ENCODE results near the gene FRMPD4.

The FRMPD4 gene

GRCh38 chrX:12319003-12319519, 180.8 kb downstream of the FRMPD4 start:
- H3K9me3 Mint-ChIP-seq, result peaks cover 3% of the 10 kb centered on the region
- TF ChIP-seq, protein P1, sequence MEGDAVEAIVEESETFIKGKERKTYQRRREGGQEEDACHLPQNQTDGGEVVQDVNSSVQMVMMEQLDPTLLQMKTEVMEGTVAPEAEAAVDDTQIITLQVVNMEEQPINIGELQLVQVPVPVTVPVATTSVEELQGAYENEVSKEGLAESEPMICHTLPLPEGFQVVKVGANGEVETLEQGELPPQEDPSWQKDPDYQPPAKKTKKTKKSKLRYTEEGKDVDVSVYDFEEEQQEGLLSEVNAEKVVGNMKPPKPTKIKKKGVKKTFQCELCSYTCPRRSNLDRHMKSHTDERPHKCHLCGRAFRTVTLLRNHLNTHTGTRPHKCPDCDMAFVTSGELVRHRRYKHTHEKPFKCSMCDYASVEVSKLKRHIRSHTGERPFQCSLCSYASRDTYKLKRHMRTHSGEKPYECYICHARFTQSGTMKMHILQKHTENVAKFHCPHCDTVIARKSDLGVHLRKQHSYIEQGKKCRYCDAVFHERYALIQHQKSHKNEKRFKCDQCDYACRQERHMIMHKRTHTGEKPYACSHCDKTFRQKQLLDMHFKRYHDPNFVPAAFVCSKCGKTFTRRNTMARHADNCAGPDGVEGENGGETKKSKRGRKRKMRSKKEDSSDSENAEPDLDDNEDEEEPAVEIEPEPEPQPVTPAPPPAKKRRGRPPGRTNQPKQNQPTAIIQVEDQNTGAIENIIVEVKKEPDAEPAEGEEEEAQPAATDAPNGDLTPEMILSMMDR (IDR thresholded peaks at IDR 0.05; ENCODE audit: unreplicated experiment in 3 of 3), result no peak
- no peaks in the 10 kb centered on the region for H3K4me1 Mint-ChIP-seq
- no peak overlapping the region for H3K4me3 Mint-ChIP-seq
- no peaks in the 10 kb centered on the region for H3K36me3 Mint-ChIP-seq (ENCODE audit: low read depth)
- H3K27me3 Mint-ChIP-seq (ENCODE audit: low read depth), result no peaks in the 10 kb centered on the region
- H3K27ac Mint-ChIP-seq, result no peak overlapping the region

- no peaks in the 10 kb centered on the region for H3K36me3 Mint-ChIP-seq (ENCODE audit: low read depth)
- no peaks in the 10 kb centered on the region for H3K27me3 Mint-ChIP-seq (ENCODE audit: low read depth)
- TF ChIP-seq, protein P1 (IDR thresholded peaks at IDR 0.05; ENCODE audit: unreplicated experiment in 3 of 3), result no peak
- no peak overlapping the region for H3K4me3 Mint-ChIP-seq
- H3K9me3 Mint-ChIP-seq, result peaks cover 3% of the 10 kb centered on the region
- no peaks in the 10 kb centered on the region for H3K4me1 Mint-ChIP-seq
- H3K27ac Mint-ChIP-seq, result no peak overlapping the region
These were observed 181.7 kb downstream of the FRMPD4 start for GRCh38 chrX:12319992-12320391.

DNA sequence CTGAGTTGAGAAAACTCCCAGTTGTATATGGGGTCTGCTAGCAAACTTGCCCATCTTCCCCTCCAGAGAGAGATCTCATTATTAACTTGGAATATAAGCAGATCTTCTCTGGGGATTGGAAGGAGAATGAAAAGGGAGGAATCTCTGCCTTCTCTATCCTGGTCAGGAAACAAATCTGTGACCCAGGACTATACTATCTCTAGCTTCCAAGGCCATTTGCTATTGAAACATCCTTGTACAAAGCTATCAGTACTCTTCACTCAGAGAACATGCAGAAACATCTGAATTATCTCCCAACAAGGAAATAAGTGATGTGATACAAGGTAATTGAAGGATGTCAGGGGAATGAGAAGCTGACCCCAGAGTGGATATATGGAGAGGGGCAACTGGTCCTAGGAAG, 183.8 kb downstream of the FRMPD4 start:
- H3K4me1 Mint-ChIP-seq, result no peaks in the 10 kb centered on the region
- no peaks in the 10 kb centered on the region for H3K27me3 Mint-ChIP-seq (ENCODE audit: low read depth)

GRCh38 chrX:12325171-12325570, 186.9 kb downstream of the FRMPD4 start:
- Mint-ChIP-seq H3K4me1 (no peaks in the 10 kb centered on the region), H3K27me3 (ENCODE audit: low read depth) (no peaks in the 10 kb centered on the region), H3K27ac (no peak overlapping the region), H3K9me3 (peaks cover 6% of the 10 kb centered on the region), H3K36me3 (ENCODE audit: low read depth) (no peaks in the 10 kb centered on the region), H3K4me3 (no peak overlapping the region)
- TF ChIP-seq, protein P1 (IDR thresholded peaks at IDR 0.05; ENCODE audit: unreplicated experiment in 3 of 3), result no peak

More for the DNA sequence above, 183.8 kb downstream of the FRMPD4 start:
- peaks cover 6% of the 10 kb centered on the region for H3K9me3 Mint-ChIP-seq
- TF ChIP-seq, protein P1 (IDR thresholded peaks at IDR 0.05; ENCODE audit: unreplicated experiment in 3 of 3), result no peak
- no peak overlapping the region for H3K27ac Mint-ChIP-seq
- no peaks in the 10 kb centered on the region for H3K36me3 Mint-ChIP-seq (ENCODE audit: low read depth)
- H3K4me3 Mint-ChIP-seq, result no peak overlapping the region

DNA sequence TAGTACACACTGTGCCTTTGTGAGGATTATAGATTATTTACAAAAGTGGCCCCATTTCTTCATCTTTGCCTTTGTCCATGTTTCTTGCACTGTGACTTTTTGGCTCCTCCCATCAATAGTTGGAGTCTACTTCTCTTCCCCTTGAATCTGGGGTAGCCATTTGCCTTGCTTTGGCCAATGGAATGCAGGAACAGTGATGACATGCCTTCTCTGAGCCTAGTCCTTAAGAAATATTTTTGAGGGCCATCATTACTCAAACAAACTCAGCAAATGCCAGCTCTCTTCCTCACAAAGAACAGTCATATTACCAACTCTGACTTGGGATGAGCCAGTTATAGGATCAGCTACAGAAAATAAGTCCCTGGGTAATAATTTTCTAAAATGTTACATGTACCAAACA, 189.6 kb downstream of the FRMPD4 start:
- Mint-ChIP-seq H3K27ac (no peak overlapping the region), H3K4me1 (no peaks in the 10 kb centered on the region), H3K27me3 (ENCODE audit: low read depth) (no peaks in the 10 kb centered on the region), H3K4me3 (no peak overlapping the region), H3K9me3 (peaks cover 3% of the 10 kb centered on the region), H3K36me3 (ENCODE audit: low read depth) (no peaks in the 10 kb centered on the region)
- TF ChIP-seq, protein P1 (IDR thresholded peaks at IDR 0.05; ENCODE audit: unreplicated experiment in 3 of 3), result no peak

GRCh38 chrX:12329476-12329875, 191.2 kb downstream of the FRMPD4 start:
- Mint-ChIP-seq H3K9me3 (peaks cover 3% of the 10 kb centered on the region), H3K4me1 (no peaks in the 10 kb centered on the region), H3K36me3 (ENCODE audit: low read depth) (no peaks in the 10 kb centered on the region)

More at GRCh38 chrX:12329476-12329875, 191.2 kb downstream of the FRMPD4 start:
- H3K27ac Mint-ChIP-seq, result no peak overlapping the region
- no peak overlapping the region for H3K4me3 Mint-ChIP-seq
- TF ChIP-seq, protein P1 (IDR thresholded peaks at IDR 0.05; ENCODE audit: unreplicated experiment in 3 of 3), result no peak
- H3K27me3 Mint-ChIP-seq (ENCODE audit: low read depth), result no peaks in the 10 kb centered on the region
